Measurements from ENCODE around the gene TET1. TPM values are rescaled to one million over a fixed set of nuclear protein-coding genes. Genes with fewer than 3 reads are reported as not detected.

Gene TET1
- polyA plus RNA-seq, 2 of the 4 experiments (the other 2 are of a cell fraction), result 0.45 to 1.8 TPM

- no peak overlapping the region for H3K4me3 ChIP-seq
- POLR2A ChIA-PET, result no interaction called here
- no peaks in the 10 kb centered on the region for H3K9me3 ChIP-seq
- TF ChIP-seq CTCF (IDR thresholded peaks at IDR 0.05) (no peak), ATOH8 (CRISPR knock-in tag; IDR thresholded peaks at IDR 0.05; ENCODE audit: low read depth) (no peak), NPAS2 (CRISPR knock-in tag; IDR thresholded peaks at IDR 0.05; ENCODE audit: borderline replicate concordance) (no peak), TFCP2L1 (CRISPR knock-in tag; IDR thresholded peaks at IDR 0.05) (no peak), SREBF2 (IDR thresholded peaks at IDR 0.05) (no peak), POLR2AphosphoS2 (conservative IDR thresholded peaks at IDR 0.05; ENCODE audit: low read length) (no peak), RARB (CRISPR knock-in tag; IDR thresholded peaks at IDR 0.05) (no peak), CBX8 (IDR thresholded peaks at IDR 0.05) (no peak), GATA3 (IDR thresholded peaks at IDR 0.05; ENCODE audit: borderline replicate concordance) (no peak), HMGXB4 (CRISPR knock-in tag; IDR thresholded peaks at IDR 0.05; ENCODE audit: borderline replicate concordance) (no peak), CHD4 (IDR thresholded peaks at IDR 0.05; ENCODE audit: borderline replicate concordance) (no peak), SMC3 (IDR thresholded peaks at IDR 0.05) (no peak), HOXB5 (CRISPR knock-in tag; IDR thresholded peaks at IDR 0.05) (no peak), HES2 (IDR thresholded peaks at IDR 0.05) (no peak), EHF (CRISPR knock-in tag; IDR thresholded peaks at IDR 0.05) (no peak), MAZ (IDR thresholded peaks at IDR 0.05; ENCODE audit: borderline replicate concordance, low read depth, low read length) (no peak), MAX (IDR thresholded peaks at IDR 0.05) (no peak)
- ATAC-seq, result no peak
- DNase-seq (ENCODE audit: low read depth in 1 of 2, low spot score in 1 of 2), result no peak
- H3K4me2 ChIP-seq, result no peak overlapping the region
- H3K4me1 ChIP-seq, result no peaks in the 10 kb centered on the region
- WGBS (ENCODE audit: missing lambda C conversion rate), result 75% methylated on average over 2 of the region's 2 CpGs
- no peak for FAIRE-seq
- no peak overlapping the region for H3K27ac ChIP-seq
- CTCF ChIA-PET, result no interaction called here
Measured at GRCh38 chr10:68566955-68567354, 6.8 kb downstream of the TET1 start.

- Histone ChIP-seq H3K9me3 (no peaks in the 10 kb centered on the region), H3K4me2 (no peak overlapping the region), H3K4me3 (no peak overlapping the region), H3K4me1 (no peaks in the 10 kb centered on the region), H3K27ac (no peak overlapping the region)
- FAIRE-seq (no peak), DNase-seq (ENCODE audit: low read depth in 1 of 2, low spot score in 1 of 2) (no peak), ATAC-seq (no peak)
- CTCF ChIA-PET, result interaction anchor here (1.9 kb wide), 1 partner anchor 21 kb away, joined by 4 read pairs; no protein-coding TSS in a partner anchor
- TF ChIP-seq POLR2A (IDR thresholded peaks at IDR 0.05; ENCODE audit: low read length) (no peak), HMGXB4 (CRISPR knock-in tag; IDR thresholded peaks at IDR 0.05; ENCODE audit: borderline replicate concordance) (no peak), RCOR1 (IDR thresholded peaks at IDR 0.05; ENCODE audit: low read depth, low read length) (no peak)
- WGBS (ENCODE audit: missing lambda C conversion rate), result 63% methylated on average over 5 of the region's 5 CpGs
- POLR2A ChIA-PET, result no interaction called here
Measured at GRCh38 chr10:68572151-68572550, 12.0 kb downstream of the TET1 start.

Data from A549 (cell line).